Right hindlimb (tissue), 1 donor: ENCODE data around the gene ARL5A.
"Not testable (repeated sequence)": the region's sequence is repeated elsewhere in the genome, so short reads cannot be mapped to it uniquely, and the experiment has no call there.

Experiments used
- DNase-seq: peaks from one replicate; pipeline ENCODE4 v3.0.0-alpha.2; 2018

Gene ARL5A

DNA sequence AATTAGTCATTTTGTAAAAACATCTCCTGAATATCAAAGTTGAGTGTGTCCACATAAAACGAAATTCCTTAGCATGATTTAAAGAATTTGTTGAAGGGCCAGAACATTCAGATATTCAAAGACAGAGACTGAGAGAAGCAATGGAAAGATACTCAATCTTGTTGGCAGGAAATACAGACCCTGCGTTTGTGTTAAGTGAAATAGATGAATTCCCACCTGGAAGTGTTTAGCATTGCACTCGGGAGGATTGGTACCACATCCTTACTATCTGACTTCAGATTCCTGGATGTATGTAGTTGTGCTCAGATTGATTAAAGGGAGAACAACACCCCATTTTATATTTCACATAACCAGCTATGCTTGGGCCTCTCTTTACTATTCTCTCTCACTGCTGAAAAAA lies 9.7 kb upstream of the ARL5A start:
- DNase-seq = no peak

DNA sequence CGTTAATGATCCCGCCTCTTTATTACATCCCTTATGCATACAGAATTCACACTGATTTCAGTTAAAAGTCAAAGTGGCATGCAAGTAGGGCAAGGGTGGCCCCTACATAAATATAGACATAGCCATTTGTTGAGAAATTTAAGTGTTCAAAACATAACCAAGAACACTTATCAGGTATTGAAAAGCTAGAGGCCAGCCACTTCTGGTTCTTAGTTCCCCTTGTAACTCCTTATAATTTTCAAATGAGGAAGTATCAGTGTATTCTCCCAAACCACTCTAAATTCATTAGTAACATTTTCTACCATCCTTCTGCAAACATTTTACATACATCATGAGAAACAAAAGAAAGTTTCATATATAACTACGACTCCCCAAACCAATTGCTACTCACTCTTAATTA lies 5.8 kb upstream of the ARL5A start:
- DNase-seq = no peak

DNA sequence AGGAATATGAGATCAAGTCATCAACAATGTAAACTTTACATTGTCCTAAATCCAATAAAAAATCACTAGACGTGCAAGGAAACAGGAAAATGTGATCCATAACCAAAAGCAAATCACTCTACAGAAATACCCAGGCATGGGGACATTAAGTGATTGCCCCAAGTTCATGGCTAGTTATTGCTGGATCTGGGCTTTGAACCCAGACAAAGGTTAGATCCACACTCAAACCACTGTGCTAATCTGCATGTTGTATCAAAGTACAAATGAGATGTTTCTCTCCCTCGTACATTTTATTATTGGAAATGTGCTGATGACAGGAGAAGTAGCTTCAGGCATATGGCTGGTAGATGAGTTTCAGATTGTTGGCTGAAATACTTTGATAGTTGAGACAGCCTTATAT lies 2.7 kb upstream of the ARL5A start:
- DNase-seq = no peak

DNA sequence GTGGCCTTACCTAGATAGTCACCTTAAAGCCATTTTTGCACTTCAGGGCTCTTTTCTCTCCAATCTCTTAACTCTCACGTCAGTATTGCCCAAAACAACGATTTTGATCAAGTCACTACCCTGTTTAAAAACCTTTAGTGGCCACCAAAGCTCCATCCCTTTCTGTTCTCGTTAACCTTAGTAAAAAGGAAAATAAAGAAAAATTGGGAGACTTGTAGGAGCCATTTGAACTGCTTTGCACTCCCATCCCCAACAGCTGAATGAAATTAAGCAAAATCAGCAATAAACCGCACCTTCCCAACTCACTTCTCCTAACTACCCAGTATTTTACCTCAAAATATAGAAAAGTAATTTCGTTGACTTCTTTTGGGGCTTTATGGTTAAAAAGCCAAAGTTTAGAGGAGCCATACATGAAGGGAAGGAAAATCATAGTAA lies 686 bp upstream of the ARL5A start:
- DNase-seq = no peak

DNA sequence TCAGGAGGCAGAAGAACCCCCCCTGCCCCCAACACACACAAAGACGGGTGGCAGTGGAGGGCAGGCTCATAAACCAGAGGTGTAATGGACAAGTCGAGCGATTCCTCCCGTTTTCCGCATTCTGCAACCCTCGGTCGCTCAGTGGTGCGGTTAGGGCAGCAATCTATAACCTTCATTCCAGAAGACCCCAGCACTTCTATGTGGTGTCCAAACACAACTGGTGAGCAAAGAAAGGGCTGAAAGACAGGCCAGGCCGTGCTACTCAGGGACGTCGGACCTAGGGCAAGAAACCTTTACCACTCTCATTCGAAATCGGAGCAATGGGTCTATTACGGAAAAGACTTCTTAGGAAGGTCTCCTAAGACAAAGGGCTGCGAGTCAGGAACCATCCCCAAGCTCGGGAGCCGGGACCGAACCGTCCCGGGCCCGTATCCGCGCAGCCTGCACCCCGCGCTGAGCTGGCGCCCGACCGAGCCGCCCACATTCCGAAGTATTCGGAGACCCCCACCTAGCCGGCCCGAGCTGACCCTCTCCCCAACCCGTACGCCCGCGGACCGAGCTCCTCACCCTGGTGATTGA lies 568 bp downstream of the ARL5A start:
- DNase-seq = no peak

DNA sequence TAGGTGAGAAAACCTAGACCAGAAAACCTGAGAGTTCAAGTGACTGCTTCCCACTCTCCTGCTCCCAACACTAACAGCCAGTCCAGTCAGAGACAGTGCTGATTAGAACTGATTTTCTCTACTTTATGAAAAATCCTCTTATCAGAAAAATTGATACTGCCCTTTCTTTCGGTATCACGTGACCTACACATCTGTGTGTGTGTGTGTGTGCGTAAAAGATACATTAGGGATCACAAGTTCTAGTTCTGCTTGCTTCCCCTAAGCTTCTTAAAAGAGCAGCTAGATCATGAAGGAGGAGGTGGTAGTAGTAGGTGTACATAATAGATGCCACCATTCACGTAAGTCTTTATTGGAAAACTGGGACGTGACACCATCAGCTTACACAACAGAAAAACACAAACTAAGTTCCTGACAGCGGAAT lies 1.5 kb downstream of the ARL5A start:
- no peak for DNase-seq

DNA sequence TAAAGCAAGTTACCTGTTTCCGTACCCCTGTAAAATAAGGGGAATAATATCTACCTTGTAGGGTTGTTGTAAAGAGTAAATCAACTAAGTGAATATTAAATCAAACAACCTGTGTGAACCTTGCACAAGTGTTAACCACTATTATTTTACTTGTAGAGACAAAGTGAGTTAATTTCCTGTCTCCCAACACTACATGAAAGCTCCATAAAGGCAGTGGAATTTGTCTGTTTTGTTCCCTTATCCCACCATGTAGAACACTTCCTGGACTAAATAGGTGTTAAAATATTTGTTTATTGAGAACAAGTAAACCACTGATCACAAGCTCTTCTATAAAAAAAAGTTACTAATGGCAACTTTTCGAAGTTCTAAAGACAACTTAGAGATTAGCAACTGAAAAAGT lies 3.3 kb downstream of the ARL5A start:
- DNase-seq = no peak

DNA sequence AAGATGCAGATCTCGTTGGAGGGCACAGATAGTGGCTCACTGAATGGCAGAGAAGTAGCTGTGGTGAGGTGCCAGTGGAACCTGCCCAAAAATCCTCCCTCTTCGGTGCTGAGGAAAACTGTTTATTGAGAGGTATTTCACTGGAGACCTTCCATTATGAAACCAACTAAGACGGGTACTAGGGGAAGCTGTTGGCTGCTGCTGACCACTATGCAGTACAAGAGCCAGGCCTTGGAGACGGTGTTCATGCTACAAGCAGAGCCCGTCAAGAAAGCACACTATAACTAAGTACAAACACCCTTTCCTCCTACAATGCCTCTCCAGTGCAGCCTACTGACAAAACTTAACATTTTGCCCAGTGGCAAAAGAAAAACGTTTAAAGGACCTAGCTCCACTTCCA lies 4.6 kb downstream of the ARL5A start:
- DNase-seq = no peak

DNA sequence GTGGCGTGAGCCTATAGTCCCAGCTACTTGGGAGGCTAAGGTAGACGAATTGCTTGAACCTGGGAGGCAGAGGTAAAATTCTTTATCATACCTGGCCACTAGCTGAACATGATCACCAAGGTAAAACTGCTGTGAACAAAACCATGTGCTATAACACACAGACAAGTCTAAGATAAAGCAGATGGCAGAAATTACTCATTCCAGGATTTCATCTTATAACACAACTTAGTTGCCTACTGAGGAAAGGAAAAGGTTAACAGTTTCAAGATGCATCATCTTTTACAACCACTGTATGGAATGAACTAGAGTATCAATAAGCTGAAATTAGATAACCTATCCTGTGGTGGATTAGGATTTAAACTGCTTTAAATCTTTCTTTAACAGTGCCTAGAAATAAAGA lies 8.3 kb downstream of the ARL5A start:
- DNase-seq = no peak

DNA sequence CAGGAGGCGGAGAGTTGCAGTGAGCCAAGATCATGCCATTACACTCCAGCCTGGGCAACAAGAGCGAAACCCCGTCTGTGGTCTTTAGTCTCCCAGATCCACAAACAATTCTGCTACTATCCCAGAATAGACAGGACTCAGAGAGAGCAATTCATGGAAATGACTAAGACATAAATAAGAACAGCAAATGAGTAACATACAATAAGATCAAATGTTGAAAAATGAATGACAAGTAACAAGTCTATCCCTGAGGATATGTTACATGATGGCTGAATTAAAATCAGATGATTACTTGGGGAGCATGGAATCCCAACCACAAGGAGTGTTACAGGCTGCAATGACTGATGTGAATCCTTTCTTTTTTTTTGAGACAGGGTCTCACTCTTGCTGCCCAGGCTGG lies 10.3 kb downstream of the ARL5A start:
- DNase-seq = no peak

DNA sequence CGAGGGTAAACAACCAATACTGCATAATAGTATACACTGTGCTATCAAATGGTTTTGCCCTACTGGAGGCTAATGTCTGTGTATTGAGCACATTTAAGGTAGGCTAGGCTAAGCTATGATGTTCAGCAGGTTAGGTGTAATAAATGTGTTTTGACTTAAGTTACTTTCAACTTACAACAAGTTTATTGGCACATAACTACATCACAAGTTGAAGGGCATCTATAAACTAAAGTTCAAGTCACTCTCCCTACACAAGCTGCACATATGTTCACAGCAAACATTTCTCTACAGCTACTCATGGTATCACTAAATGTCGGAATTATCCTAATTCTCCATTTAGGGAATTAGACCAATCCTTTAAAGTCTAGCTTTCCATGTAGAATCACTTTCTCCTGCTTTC lies 11.4 kb downstream of the ARL5A start:
- no peak for DNase-seq

DNA sequence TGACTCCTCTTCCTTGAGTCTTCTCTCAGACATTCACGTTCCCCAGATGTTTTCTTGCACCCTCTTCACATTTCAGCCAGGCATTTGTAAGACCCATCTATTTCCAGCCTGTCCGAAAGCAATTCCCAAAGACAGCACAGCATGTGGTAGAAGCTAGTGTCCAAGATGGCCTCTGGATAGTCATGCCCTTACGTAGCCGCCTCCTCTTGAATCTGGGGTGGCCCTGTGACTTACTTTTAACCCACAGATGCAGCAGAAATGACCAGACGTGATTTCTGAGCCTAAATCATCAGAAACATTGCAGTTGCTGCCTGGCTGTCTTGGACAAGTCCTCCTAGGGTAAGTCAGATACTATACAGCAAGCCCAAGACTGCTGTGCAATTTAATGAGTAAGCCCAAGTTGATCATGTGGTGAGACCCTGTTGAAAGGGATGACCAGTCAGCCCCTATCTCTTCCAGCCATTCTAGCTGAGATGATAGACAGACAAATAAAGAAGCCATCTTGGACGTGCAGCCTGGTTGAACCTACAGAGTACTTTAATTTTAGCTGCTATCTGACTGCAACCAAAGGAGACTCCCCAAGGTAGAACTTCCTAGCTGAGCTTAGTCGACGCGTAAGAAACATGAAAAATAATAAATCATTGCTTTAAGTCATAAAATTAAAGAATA lies 12.3 kb downstream of the ARL5A start:
- no peak for DNase-seq

DNA sequence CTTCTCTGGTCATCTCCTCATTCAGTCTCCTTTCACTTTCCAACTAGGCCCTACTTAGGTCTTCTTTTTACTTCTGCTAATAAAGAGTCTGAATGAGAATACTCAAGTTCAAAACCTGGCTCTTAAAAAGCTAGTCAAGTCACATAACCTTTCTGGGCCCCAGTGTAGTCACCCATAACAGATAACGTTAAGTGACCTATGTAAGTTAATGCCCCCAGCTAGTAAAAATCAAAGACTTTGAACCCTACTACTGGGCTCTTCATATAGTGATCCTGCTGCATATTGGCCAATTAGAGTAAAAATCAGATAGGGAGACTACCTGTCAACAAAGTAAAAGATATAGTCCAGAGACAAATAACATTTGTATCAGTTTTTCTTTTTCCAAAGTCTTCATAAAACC lies 17.7 kb downstream of the ARL5A start:
- no peak for DNase-seq

DNA sequence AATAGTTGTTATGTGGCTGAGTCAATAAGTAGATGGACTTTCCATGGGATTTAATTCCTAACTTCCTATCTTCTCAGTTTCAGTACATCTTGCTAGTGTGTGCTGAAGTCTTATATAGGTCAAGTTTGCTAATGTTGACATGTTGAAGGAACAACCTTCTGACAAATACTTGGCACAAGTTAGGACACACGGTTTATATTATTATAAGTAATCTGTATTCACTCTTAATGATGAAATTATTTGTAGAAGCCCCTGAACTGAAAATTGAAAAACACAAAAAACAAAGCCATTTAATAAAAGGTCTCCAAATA lies 19.2 kb downstream of the ARL5A start:
- DNase-seq = no peak

DNA sequence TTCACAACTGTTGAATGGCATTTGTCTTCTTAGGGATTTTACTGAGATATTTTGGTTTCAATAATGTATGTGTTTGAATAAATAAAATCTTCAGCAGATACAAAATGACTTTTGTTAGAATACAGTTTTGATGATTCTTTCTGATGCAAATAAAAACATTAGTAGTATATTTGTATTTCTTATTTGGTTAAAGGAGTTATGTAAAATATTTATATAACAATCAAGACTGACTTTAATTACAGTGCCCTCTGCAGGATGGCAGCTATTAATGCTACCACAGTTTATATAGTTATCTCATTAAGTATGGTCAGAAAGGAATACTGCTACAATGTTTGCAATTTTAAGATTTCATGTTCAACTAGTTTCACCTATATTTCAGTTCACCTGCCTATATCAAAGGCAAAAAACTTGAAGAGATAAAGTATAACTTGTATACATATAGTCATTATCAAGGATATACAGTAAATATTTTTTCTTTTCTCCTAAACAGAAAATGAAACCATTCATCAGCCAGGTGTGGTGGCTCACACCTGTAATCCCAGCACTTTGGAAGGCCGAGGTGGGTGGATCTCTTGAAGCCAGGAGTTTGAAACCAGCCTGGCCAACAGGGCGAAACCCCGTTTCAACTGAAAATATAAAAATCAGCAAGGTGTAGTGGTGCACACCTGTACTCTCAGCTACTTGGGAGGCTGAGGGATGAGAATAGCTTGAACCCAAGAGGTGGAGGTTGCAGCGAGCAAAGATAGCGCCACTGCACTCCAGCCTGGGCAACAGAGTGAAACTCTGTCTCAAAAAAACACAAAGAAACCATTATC lies 19.8 kb downstream of the ARL5A start:
- DNase-seq = no peak

DNA sequence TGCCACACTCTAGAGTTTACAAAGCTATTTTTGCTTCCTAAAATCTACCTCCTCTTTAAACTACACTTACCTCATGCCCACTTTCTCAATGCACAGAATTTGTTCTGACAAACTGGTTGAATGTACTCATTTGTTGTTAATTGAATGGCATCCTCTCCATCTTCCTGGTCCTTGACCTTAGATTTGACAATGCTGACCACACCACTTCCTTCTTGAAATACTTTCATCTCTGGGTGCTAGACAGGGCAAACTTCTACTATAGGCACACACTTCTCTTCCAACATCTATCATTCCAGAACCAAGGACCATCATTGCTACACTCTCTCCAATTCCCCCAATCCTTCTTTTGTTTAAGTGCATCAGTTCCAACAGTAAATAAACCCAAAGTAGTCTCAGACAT lies 22.3 kb downstream of the ARL5A start:
- no peak for DNase-seq

DNA sequence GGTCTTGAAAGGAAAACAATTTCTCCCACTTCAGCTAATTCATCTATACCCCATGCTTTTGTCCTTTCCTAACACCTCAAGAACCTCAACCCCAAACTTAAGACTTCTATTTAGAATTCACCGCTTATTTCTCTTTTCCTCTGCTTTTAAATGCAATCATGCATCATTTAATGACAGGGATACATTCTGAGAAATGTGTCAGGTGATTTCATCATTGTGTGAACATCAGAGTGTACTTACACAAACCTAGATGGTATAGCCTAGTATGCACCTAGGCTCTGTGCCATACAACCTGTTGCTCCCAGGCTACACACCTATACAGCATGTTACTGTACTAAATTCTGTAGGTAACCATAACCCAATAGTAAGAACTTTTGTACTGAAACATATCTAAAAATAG lies 22.9 kb downstream of the ARL5A start:
- DNase-seq = no peak

DNA sequence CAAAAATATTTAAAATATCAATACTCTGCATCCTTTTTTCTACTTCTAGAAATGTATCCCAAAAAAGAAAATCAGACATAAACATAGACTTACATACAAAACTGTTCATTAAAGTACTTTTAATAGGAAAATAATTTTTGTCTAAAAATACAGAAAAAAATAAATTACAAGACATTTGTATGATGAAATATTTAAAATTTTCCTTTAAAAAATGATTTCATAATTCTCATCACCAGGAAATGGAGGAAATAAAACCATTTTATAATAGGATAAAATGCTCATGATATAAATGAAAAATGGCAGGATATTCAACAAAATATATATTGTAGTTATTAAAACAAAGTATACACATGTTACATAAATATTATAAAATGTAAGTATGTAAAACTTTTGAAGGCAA lies 24.4 kb downstream of the ARL5A start:
- DNase-seq = no peak

DNA sequence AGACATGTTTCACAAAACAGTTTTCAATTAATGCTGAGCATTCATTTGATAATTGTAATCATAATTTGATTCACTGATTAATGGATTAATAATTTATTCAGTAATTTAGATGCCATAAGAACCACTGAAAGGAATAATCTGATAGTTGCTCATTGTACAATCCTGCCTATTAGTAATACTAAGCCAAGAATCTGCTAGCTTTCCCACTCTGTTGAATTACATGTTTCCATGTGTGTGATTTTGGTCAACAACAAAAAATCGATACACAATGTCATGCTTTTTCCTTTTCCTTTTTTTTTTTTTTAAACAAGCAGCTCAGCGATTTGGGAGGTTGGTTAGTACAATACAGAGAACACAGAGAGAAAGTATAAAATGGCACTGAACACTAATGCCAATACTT lies 25.9 kb downstream of the ARL5A start:
- no peak for DNase-seq

DNA sequence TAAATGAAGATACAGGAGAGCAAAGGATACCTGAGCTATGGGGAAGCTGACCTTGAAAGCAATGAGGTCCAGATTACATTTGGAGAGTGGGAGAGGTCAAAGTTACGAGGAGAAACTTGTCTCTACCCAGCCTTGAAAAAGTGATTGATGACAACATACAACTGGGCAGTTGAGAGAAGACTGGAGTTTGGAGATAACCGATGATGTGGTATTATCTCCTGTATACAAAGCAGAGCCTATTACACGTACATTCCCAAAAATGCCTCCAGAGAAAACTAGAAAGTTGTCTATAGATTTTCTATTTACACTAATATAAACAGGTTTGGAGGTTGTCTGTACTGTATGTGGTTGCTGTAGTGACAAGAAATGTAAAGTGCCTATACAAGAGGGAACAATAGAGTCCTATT lies 28.3 kb downstream of the ARL5A start:
- no peak for DNase-seq

DNA sequence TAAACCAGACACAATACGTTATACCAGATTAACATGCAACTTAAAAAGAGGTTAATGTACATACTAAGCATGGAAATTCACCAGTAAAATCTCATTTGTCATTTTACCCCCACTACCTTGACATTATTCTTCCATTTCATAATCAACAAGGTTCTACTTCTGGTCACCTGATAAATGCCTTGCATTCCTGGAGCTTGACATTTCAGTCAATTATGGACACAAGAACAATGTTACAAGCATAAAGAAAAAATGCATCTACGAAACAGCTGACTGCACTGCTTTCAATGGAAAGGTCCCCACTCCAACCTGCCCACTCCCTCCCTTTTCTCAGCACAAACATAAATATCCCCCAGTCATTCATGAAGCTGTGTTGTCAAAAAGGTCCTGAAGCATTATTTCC lies 31.4 kb downstream of the ARL5A start:
- DNase-seq = no peak

DNA sequence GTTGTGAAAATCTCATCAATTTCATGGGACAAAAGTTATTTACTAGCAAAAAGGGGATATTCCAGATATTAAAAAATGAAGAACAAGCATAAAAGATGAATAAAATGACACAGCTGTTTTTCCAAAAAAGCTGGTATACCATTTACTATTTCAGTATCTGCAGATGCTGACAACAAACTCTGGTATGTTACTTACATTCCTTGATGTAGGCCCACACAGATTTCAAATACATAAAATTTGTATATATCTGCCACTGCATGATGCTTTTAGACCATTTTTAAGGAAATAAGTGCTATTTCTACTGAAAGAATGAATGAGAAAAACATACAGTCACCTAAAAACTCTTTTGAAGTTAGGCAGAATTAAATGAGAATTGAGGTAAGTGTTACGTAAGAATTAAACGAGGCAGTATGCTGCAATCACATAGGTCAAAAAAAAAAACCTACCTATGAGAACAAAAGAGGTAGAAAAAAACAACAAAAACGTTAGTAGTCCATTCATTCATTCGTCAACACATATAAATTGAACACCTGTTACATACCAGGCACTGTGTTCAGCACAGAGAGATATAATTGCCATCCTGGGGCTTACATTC lies 32.5 kb downstream of the ARL5A start:
- DNase-seq = no peak

DNA sequence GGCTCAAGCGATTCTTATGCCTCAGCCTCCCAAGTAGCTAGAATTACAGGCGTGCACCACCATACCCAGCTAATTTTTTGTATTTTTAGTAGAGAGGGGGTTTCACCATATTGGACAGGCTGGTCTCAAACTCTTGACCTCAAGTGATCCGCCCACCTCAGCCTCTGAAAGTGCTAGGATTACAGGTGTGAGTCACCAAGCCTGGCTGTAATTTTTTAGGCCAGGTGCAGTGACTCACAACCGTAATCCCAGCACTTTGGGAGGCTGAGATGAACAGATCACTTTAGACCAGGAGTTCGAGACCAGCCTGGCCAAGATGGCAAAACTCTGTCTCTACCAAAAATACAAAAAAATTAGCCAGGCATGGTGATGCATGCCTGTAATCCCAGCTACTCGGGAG lies 33.8 kb downstream of the ARL5A start:
- DNase-seq = not testable (repeated sequence)

DNA sequence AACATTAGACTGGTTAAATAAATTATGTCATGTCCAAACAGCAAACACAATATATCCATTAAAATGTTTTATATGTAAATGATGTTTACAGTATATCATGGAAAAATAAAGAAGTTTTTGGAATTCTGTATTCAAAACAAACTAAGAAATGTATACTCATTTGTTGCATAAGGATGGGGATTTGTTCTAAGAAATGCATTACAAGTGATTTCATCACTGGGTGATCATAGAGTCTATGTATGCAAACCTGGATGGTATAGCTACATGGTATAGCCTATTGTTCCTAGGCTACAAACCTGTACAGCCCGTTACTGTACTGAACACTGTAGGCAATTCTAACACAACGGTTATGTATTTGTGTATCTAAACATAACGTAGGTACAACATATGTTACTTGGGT lies 35.1 kb downstream of the ARL5A start:
- no peak for DNase-seq
